ENCODE results near the gene NELL2. TPM values are rescaled to one million over a fixed set of nuclear protein-coding genes. Genes with fewer than 3 reads are reported as not detected.

The NELL2 gene
- total RNA-seq, 1 experiment from 2014 or later = 0.21 TPM

DNA sequence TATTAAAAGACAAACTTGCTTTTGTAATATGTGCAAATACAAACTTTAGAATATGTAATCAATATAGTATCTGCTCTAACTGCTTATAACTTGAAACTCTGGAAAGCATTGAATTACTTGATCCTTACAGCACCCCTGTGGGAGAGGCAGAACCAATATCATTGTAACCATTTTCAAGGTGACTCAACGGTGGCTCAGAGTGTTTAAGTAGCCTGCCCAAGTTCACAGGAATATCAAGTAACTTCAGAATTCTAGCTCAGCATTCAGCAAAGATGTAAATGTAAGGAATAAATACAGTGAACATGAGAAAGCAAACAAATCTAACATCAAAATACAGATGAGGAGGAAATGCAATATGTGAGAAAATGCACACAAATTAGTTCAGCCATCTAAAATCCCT is 264.6 kb downstream of the NELL2 start:
- in situ Hi-C loops (cut with HindIII; ENCODE audit: low pct_unique_long_range_greater_than_20kb, low sequenced_read_pairs) = no loop called here
- DNase-seq (ENCODE audit: low read depth, low spot score) = no peak

- DNase-seq (ENCODE audit: low read depth, low spot score) = no peak
- in situ Hi-C loops (cut with HindIII; ENCODE audit: low pct_unique_long_range_greater_than_20kb, low sequenced_read_pairs) = no loop called here
Measured at GRCh38 chr12:44603701-44604100, 272.4 kb downstream of the NELL2 start.

DNA sequence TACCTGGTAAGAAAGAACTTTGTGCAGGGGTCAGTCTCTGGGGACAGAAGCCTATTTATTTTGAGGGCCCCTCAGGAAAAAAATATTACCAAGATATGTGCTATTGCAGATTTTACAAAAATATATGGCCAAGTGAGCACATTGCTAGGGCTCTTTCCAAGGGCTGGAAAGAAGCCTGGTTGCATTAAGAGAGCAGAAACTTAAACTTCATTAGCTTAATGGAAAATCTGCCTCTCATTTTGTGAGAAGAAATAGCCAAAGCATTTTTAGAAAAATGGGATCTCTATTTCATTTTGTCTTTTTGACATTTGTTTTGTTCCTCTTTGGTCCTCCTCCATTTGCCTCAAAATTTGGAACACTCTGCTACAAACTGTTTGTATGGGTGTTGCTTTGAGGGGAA is 283.5 kb downstream of the NELL2 start:
- in situ Hi-C loops (cut with HindIII; ENCODE audit: low pct_unique_long_range_greater_than_20kb, low sequenced_read_pairs) = no loop called here
- no peak for DNase-seq (ENCODE audit: low read depth, low spot score)

DNA sequence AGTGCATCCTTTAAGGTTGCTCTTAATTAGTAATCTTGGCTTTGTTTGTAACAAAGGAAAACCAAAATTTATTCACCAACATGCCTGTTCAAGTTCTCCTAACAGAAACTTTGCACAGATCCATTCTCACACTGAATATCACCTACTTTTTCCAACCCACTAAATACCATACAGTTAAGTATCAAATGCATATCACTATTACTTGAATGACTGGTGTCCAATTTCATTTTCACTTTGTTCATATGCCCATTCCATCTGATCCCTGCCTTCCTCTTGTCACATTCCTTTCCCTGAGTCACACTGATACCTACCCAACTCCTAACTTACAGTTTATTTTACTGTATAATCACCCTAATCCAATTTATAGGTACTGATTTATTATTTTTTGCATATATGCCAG is 286.4 kb downstream of the NELL2 start:
- in situ Hi-C loops (cut with HindIII; ENCODE audit: low pct_unique_long_range_greater_than_20kb, low sequenced_read_pairs) = no loop called here
- no peak for DNase-seq (ENCODE audit: low read depth, low spot score)

DNA sequence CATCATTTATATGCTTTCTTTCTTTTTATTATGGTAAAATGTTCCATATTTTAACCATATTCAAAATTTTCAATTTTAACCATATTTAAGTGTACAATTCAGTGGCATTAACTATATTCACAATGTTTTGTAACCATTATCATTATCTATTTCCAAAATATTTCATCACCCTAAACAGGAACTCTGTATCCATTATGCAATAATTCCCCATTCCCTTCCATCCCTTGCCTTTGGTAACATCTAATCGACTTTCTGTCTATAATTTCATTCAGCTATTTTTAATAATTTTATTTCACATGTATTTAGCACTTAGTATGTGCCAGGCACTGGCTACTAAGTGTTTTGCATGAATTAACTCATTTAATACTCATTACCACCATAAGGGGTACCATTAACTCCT is 287.5 kb downstream of the NELL2 start:
- no peak for DNase-seq (ENCODE audit: low read depth, low spot score)
- in situ Hi-C loops (cut with HindIII; ENCODE audit: low pct_unique_long_range_greater_than_20kb, low sequenced_read_pairs) = no loop called here

DNA sequence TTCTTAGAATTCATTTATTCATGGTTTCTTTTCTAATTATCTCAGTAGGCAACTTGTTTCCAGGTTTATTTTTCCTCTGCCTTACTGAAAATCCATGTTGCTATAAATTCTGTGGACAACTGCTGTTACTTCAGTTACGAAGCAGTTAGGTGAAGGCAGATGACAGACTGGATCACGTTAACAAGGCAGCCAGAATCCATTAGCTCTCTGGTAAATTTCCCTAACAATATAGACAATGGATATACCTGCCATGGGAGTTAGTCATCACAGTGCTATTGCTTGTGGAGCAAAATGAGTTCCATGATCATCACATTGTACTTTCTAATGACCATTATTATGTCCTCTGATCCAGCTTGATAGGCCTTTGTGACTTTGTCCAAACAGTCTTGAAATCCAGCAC is 291.5 kb downstream of the NELL2 start:
- in situ Hi-C loops (cut with HindIII; ENCODE audit: low pct_unique_long_range_greater_than_20kb, low sequenced_read_pairs) = no loop called here
- DNase-seq (ENCODE audit: low read depth, low spot score) = no peak

- no peak for DNase-seq (ENCODE audit: low read depth, low spot score)
- in situ Hi-C loops (cut with HindIII; ENCODE audit: low pct_unique_long_range_greater_than_20kb, low sequenced_read_pairs) = no loop called here
Measured at GRCh38 chr12:44582521-44582920, 293.6 kb downstream of the NELL2 start.

DNA sequence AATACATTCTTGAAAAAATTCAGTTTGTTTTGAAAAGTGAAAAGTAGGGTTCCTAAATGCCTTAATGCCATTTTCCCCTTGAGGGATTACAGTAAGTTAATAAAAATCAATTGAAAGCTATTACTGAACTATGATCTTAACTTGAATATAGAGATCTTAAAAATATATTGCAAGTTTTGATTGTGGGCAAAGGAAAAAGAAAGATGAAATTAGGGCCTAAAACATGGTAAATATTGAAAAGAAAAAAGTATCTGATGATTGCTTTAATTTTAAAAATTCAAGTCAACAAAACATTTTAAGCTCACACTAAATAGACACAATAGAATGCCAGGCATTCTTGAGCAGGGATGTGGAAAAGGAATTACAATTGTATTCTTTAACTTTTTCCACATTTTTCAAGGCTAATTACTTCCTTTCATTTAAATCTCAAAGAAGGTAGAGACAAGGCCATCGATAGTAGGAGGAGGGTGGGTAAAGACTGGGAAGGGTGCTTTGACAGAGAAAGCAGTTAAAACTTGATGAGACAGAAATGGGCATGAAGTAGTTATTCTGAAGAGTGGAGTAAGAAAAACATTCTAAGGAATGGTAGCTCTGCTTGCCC is 294.4 kb downstream of the NELL2 start:
- no peak for DNase-seq (ENCODE audit: low read depth, low spot score)
- in situ Hi-C loops (cut with HindIII; ENCODE audit: low pct_unique_long_range_greater_than_20kb, low sequenced_read_pairs) = no loop called here

DNA sequence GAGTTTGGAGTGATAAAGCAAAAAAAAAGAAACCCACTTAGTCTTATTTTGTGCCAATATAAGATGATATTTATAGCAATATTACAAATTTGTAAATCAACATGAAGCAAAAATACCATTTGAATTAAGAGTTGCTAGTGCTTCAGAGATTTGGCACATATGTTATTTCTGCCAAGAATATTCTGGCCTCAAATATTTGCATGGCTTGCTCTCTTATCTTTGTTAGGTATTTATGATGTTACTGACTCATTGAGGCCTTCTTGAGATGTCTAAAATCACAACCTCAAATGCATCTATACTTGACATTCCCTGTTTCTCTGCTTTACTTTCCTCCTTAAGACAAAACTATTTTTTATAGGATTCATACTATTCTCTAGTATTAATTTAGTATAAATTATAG is 301.5 kb downstream of the NELL2 start:
- in situ Hi-C loops (cut with HindIII; ENCODE audit: low pct_unique_long_range_greater_than_20kb, low sequenced_read_pairs) = no loop called here
- DNase-seq (ENCODE audit: low read depth, low spot score) = no peak

DNA sequence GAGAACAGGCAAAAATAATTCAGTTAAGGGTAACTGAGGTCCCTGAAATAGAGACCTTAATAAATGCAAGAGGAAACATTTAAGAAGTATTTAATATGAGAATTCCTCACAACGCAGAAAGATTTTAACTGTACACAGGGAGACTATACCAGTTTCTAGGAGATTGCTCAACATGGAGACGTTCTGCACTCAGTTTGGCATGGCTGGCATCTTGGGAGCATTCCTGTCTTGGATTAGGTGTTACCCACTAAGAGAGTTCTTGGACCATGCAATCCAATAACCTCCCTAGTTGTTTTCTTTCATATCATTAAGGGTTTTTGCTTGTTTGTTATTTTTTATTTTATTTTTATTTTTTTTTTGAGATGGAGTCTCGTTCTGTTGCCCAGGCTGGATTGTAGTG is 302.4 kb downstream of the NELL2 start:
- in situ Hi-C loops (cut with HindIII; ENCODE audit: low pct_unique_long_range_greater_than_20kb, low sequenced_read_pairs) = no loop called here
- no peak for DNase-seq (ENCODE audit: low read depth, low spot score)

DNA sequence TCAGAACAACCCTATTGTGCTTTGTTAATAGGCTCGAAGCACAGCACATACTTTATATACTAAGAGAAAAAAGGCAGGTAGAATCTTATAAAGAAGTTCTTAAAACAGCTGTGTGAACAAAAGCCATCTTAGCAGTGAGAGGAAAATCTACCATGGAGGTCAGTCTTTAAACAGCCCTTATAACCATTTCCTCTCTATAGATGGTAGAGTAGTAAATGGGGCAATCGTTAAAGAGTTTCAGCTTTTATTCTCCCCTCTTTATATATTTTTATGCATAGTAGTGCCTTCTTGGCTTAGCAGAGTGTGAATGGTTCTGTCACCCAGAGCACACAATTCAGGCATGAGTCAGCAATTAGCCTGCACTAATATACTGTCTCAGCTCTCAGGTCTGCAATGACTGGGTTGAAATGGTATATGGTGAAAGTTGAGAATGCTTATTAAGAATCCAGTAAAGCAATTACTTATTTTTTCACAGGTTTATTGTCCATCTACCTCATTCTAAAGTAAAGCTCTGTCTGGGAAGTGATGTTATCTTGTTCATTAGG is 305.0 kb downstream of the NELL2 start:
- no peak for DNase-seq (ENCODE audit: low read depth, low spot score)
- in situ Hi-C loops (cut with HindIII; ENCODE audit: low pct_unique_long_range_greater_than_20kb, low sequenced_read_pairs) = no loop called here

- no peak for DNase-seq (ENCODE audit: low read depth, low spot score)
- in situ Hi-C loops (cut with HindIII; ENCODE audit: low pct_unique_long_range_greater_than_20kb, low sequenced_read_pairs) = no loop called here
Measured at GRCh38 chr12:44570036-44570583, 306.0 kb downstream of the NELL2 start.

DNA sequence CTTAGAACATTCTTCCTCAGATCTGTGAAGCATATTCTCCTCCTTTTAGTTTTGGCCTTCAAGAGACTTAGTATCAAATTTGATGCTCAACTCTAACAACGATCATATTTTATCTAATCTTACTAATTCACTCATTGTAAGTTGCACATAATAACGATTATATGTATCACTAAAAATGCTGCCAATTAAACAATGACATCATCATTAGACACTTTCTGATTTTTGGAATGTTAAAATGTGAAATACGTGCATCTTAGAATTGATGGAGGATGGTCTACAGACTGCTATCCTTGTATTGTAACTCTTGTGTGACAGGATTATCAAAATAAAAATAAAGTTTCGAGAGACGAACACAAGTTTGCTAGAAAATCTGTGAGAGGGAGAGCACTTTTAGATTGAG is 311.0 kb downstream of the NELL2 start:
- in situ Hi-C loops (cut with HindIII; ENCODE audit: low pct_unique_long_range_greater_than_20kb, low sequenced_read_pairs) = no loop called here
- DNase-seq (ENCODE audit: low read depth, low spot score) = no peak

DNA sequence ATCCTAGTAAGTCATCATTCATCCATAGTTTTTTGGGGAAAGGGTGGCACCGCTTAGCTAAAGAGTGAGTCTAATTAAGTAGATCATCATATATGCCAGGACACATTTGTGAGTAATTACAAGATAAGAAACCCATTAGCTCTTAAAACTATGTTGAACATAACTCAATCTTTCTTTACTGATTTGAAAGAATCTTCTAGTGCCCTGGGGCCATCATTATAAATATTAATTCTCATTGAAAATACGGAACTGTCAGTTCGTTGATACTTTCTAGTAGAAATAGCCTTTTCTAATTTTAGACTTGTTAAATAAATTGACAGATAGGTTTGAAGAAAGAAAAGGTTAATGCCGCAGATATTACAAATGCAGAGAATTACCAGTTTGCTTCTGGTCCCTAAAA is 312.6 kb downstream of the NELL2 start:
- no peak for DNase-seq (ENCODE audit: low read depth, low spot score)
- in situ Hi-C loops (cut with HindIII; ENCODE audit: low pct_unique_long_range_greater_than_20kb, low sequenced_read_pairs) = no loop called here

DNA sequence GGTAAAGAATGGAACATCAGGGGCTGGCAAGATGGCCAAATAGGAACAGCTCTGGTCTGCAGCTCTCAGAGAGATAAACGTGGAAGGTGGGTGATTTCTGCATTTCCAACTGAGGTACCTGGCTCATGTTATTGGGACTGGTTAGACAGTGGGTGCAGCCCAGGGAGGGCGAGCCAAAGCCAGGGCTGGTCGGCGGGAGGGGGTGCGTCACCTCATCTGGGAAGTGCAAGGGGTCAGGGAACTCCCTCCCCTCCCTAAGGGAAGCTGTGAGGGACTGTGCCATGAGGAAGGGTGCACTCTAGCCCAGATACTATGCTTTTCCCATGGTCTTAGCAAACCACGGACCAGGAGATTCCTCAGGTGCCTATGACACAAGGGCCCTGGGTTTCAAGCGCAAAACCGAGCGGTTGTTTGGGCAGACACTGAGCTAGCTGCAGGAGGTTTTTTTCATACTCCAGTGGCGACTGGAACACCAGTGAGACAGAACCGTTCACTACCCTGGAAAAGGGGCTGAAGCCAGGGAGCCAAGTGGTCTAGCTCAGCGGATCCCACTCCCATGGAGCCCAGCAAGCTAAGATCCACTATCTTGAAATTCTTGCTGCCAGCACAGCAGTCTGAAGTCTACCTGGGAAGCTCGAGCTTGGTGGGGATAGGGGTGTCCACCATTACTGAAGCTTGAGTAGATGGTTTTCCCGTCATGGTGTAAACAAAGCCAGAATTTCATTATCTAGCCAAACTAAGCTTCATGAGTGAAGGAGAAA is 317.6 kb downstream of the NELL2 start:
- no peak for DNase-seq (ENCODE audit: low read depth, low spot score)
- in situ Hi-C loops (cut with HindIII; ENCODE audit: low pct_unique_long_range_greater_than_20kb, low sequenced_read_pairs) = no loop called here

DNA sequence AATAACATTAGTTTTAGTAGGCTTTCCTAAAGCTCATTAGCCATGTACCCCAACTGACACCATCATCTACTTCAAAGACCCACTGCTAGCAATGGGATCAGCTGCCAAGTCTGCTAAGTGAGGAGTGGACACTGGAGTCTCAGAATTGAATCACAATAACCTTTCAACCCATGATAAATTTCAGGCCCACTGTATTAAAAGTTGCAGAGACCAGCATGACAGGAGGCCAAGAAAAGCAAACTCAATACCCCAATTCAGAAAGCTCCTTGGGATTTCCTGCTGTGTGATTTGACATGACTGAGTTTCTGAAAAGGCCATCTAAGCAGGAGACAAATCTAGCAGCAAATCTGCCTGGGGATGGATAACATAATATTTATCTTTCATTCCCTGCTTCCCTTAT is 320.7 kb downstream of the NELL2 start:
- DNase-seq (ENCODE audit: low read depth, low spot score) = no peak
- in situ Hi-C loops (cut with HindIII; ENCODE audit: low pct_unique_long_range_greater_than_20kb, low sequenced_read_pairs) = no loop called here

DNA sequence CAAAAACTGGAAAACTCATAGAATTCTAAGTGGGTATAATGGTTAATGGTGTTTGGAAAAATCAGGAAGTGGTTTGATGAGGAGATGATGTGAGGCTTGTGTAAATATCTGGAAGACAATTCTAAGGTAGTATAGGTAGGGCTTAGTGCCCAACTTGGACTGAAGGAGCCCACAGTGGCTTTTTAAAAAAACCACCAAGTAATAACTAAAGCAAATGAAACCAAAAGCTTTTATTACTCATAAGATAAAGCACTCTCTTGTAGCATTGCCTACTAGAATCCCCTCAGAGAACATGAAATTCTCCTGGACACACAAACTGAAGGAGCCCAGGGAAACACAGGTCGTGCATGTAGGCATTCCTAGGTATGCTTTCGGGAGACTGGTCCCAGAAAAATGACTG is 324.5 kb downstream of the NELL2 start:
- DNase-seq (ENCODE audit: low read depth, low spot score) = no peak

GRCh38 chr12:44550377-44550776 is 325.7 kb downstream of the NELL2 start:
- in situ Hi-C loops (cut with HindIII; ENCODE audit: low pct_unique_long_range_greater_than_20kb, low sequenced_read_pairs) = no loop called here
- DNase-seq (ENCODE audit: low read depth, low spot score) = no peak

More for the DNA sequence above, 324.5 kb downstream of the NELL2 start:
- in situ Hi-C loops (cut with HindIII; ENCODE audit: low pct_unique_long_range_greater_than_20kb, low sequenced_read_pairs) = no loop called here

DNA sequence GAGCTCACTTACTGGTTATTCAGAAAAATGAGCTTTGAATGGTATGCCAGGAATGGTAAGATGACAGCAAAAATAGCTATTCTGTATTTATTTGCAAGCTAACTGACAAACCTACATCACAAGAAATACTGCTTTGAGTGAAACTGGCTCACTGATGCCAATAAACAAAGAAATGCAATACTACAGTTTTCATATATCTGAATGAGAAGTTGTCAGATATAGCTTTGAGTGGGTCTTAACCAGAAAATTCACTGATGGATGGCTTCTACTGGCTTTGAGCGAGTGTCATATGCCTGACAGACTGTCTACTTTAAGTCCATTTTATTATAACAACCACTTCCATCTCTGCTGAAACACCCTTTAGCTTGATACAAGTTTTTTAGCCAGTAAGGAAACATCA is 330.1 kb downstream of the NELL2 start:
- in situ Hi-C loops (cut with HindIII; ENCODE audit: low pct_unique_long_range_greater_than_20kb, low sequenced_read_pairs) = no loop called here
- DNase-seq (ENCODE audit: low read depth, low spot score) = no peak
